Stimulated activated CD4-positive, alpha-beta T cell treated with anti-CD3 and anti-CD28 coated beads, Interleukin-12 subunit alpha, Interleukin-12 subunit beta, amount 100 ng/mL, for 48 hours (primary cell): Measurements from ENCODE around the gene SLC25A22.

Experiments
- DNase-seq, 3 donors: peaks; one replicate each; pipeline ENCODE4 v3.0.0-alpha.2; 2020; ENCODE audit warnings: low read depth in 2 of 3, low spot score in 1 of 3

The SLC25A22 gene

GRCh38 chr11:823441-824291, 25.6 kb upstream of the SLC25A22 start:
- DNase-seq, result no peak

GRCh38 chr11:821512-822371, 23.7 kb upstream of the SLC25A22 start:
- no peak for DNase-seq

- no peak for DNase-seq
Measured at GRCh38 chr11:820655-821511, 22.8 kb upstream of the SLC25A22 start.

GRCh38 chr11:819943-820649, 22.0 kb upstream of the SLC25A22 start:
- DNase-seq, result peak; percentile 85 to 88 (median 88)

GRCh38 chr11:819129-819931, 21.2 kb upstream of the SLC25A22 start:
- peak; percentile 78 to 91 (median 84) for DNase-seq

- DNase-seq, result no peak
Measured at GRCh38 chr11:818396-819128, 20.5 kb upstream of the SLC25A22 start, which contains the start of gene PNPLA2. Gene PNPLA2, plus strand, starts transcription at chr11:818914. Its CDS starts 805 bp downstream, at chr11:819719.

GRCh38 chr11:816433-816779, 18.3 kb upstream of the SLC25A22 start:
- DNase-seq, result no peak

- DNase-seq, result no peak
Measured at GRCh38 chr11:815675-816432, 17.8 kb upstream of the SLC25A22 start.

- DNase-seq, result no peak
Measured at GRCh38 chr11:813456-814096, 15.5 kb upstream of the SLC25A22 start.

- no peak for DNase-seq
Measured at GRCh38 chr11:813072-813455, 15.0 kb upstream of the SLC25A22 start.

- DNase-seq, result no peak
Measured at GRCh38 chr11:812390-812789, 14.3 kb upstream of the SLC25A22 start.

GRCh38 chr11:811446-812245, 13.6 kb upstream of the SLC25A22 start:
- DNase-seq, result no peak

GRCh38 chr11:810040-810567, 12.0 kb upstream of the SLC25A22 start:
- no peak for DNase-seq

- peak; percentile 96 to 98 (median 97) for DNase-seq
Measured at GRCh38 chr11:809287-810039, 11.4 kb upstream of the SLC25A22 start, which contains the start of gene RPLP2. Gene RPLP2, plus strand, starts transcription at chr11:809967. Its CDS starts 268 bp downstream, at chr11:810235.

GRCh38 chr11:808427-809286, 10.6 kb upstream of the SLC25A22 start:
- DNase-seq, result no peak
